NAMALWA (cell line): Measurements from ENCODE around the gene NRG2.

Experiments
- DNase-seq: peaks from one replicate; pipeline ENCODE4 v3.0.0-alpha.2; 2015; ENCODE audit warnings: low spot score

The NRG2 gene

GRCh38 chr5:139903450-139903794, 139.7 kb downstream of the NRG2 start:
- no peak for DNase-seq

- DNase-seq, result no peak
These were observed 141.1 kb downstream of the NRG2 start for GRCh38 chr5:139901986-139902385.

GRCh38 chr5:139901251-139901575, 141.9 kb downstream of the NRG2 start:
- no peak for DNase-seq

- DNase-seq, result no peak
These were observed 142.4 kb downstream of the NRG2 start for GRCh38 chr5:139900546-139901250.

GRCh38 chr5:139898981-139899380, 144.1 kb downstream of the NRG2 start:
- DNase-seq, result no peak

GRCh38 chr5:139897982-139898381, 145.1 kb downstream of the NRG2 start:
- no peak for DNase-seq

GRCh38 chr5:139897342-139897741, 145.8 kb downstream of the NRG2 start:
- DNase-seq, result no peak

- no peak for DNase-seq
These were observed 146.4 kb downstream of the NRG2 start for GRCh38 chr5:139896718-139897117.

GRCh38 chr5:139895647-139896046, 147.5 kb downstream of the NRG2 start:
- DNase-seq, result no peak

GRCh38 chr5:139895046-139895445, 148.1 kb downstream of the NRG2 start:
- no peak for DNase-seq

- DNase-seq, result no peak
These were observed 149.2 kb downstream of the NRG2 start for GRCh38 chr5:139893873-139894272.

- DNase-seq, result no peak
These were observed 153.7 kb downstream of the NRG2 start for GRCh38 chr5:139889410-139889809.

- DNase-seq, result no peak
These were observed 154.7 kb downstream of the NRG2 start for GRCh38 chr5:139888370-139888769.

GRCh38 chr5:139886213-139886612, 156.9 kb downstream of the NRG2 start:
- DNase-seq, result no peak

GRCh38 chr5:139885857-139886208, 157.3 kb downstream of the NRG2 start:
- DNase-seq, result no peak

GRCh38 chr5:139885172-139885856, 157.8 kb downstream of the NRG2 start:
- no peak for DNase-seq

- DNase-seq, result no peak
These were observed 158.4 kb downstream of the NRG2 start for GRCh38 chr5:139884734-139885133.

- no peak for DNase-seq
These were observed 159.0 kb downstream of the NRG2 start for GRCh38 chr5:139884144-139884543.

- no peak for DNase-seq
These were observed 160.0 kb downstream of the NRG2 start for GRCh38 chr5:139882961-139883539.

- DNase-seq, result no peak
These were observed 160.8 kb downstream of the NRG2 start for GRCh38 chr5:139882316-139882715.

- no peak for DNase-seq
These were observed 161.9 kb downstream of the NRG2 start for GRCh38 chr5:139881143-139881733.

- no peak for DNase-seq
These were observed 162.5 kb downstream of the NRG2 start for GRCh38 chr5:139880416-139881142.

GRCh38 chr5:139878093-139878492, 165.0 kb downstream of the NRG2 start:
- no peak for DNase-seq
